Mesenchymal stem cell (in vitro differentiated cells and primary cell): ENCODE measurements around the gene TMEM97.

ENCODE experiments used
- DNase-seq: peaks from one replicate; pipeline ENCODE4 v3.0.0-alpha.2; 2013
- H2AFZ ChIP-seq: one replicate; pipeline ENCODE4 v1.6.1; 2013; ENCODE audit warnings: low read depth, mild to moderate bottlenecking, control low read depth, inconsistent platforms, low read length, moderate library complexity
- H2AK5ac ChIP-seq: 2 replicates; pipeline ENCODE4 v1.6.1; 2013; ENCODE audit warnings: low read length, moderate library complexity, mild to moderate bottlenecking, inconsistent platforms; ENCODE audit not compliant: severe bottlenecking
- H2BK120ac ChIP-seq: one replicate; pipeline ENCODE4 v1.6.1; 2013; ENCODE audit warnings: low read depth, mild to moderate bottlenecking, inconsistent platforms, low read length, moderate library complexity
- H2BK12ac ChIP-seq, 2 experiments: one replicate each; pipeline ENCODE4 v1.6.1; 2013; ENCODE audit warnings: inconsistent platforms in 2 of 2, low read length in 2 of 2, mild to moderate bottlenecking in 2 of 2, moderate library complexity in 2 of 2, control low read depth in 1 of 2
- H2BK15ac ChIP-seq: one replicate; pipeline ENCODE4 v1.6.1; 2013; ENCODE audit warnings: mild to moderate bottlenecking, low read depth, inconsistent platforms; ENCODE audit not compliant: poor library complexity, severe bottlenecking
- H2BK5ac ChIP-seq: 2 replicates; pipeline ENCODE4 v1.6.1; 2013; ENCODE audit warnings: low read depth, mild to moderate bottlenecking, low read length, control low read depth, inconsistent platforms; ENCODE audit not compliant: poor library complexity, severe bottlenecking
- H3K14ac ChIP-seq, 2 experiments: one replicate each; pipeline ENCODE4 v1.6.1; 2013; ENCODE audit warnings: inconsistent platforms in 2 of 2, low read length in 2 of 2, control low read depth in 1 of 2, mild to moderate bottlenecking in 1 of 2, moderate library complexity in 1 of 2
- H3K18ac ChIP-seq, 2 experiments: one replicate each; pipeline ENCODE4 v1.6.1; 2013; ENCODE audit warnings: inconsistent platforms in 2 of 2, low read length in 2 of 2, control low read depth in 1 of 2, low read depth in 1 of 2, mild to moderate bottlenecking in 1 of 2
- H3K23ac ChIP-seq, 2 experiments: one replicate each; pipeline ENCODE4 v1.6.1; 2013; ENCODE audit warnings: inconsistent platforms in 2 of 2, low read length in 2 of 2, mild to moderate bottlenecking in 2 of 2, moderate library complexity in 2 of 2, control low read depth in 1 of 2
- H3K27ac ChIP-seq: 2 replicates; pipeline ENCODE4 v1.5.1; 2013; ENCODE audit warnings: mild to moderate bottlenecking, moderate library complexity, low read length, control low read depth, inconsistent platforms; ENCODE audit not compliant: poor library complexity, severe bottlenecking
- H3K27me3 ChIP-seq, 2 experiments: 2 replicates each; pipeline versions ENCODE4 v1.6.1 to v1.7.0; 2013; ENCODE audit warnings: low read length in 2 of 2, mild to moderate bottlenecking in 2 of 2, moderate library complexity in 2 of 2, control low read depth in 1 of 2, inconsistent platforms in 1 of 2; ENCODE audit not compliant: control insufficient read depth in 1 of 2, insufficient read depth in 1 of 2
- H3K36me3 ChIP-seq, 2 experiments: 2 replicates each; pipeline versions ENCODE4 v1.6.1 to v1.7.0; 2013; ENCODE audit warnings: low read length in 2 of 2, control low read depth in 1 of 2, inconsistent platforms in 1 of 2, low read depth in 1 of 2, mild to moderate bottlenecking in 1 of 2; ENCODE audit not compliant: insufficient read depth in 2 of 2, control insufficient read depth in 1 of 2
- H3K4ac ChIP-seq, 2 experiments: one replicate each; pipeline ENCODE4 v1.6.1; 2013; ENCODE audit warnings: inconsistent platforms in 2 of 2, low read length in 2 of 2, mild to moderate bottlenecking in 2 of 2, moderate library complexity in 2 of 2, control low read depth in 1 of 2, low read depth in 1 of 2
- H3K4me1 ChIP-seq: 2 replicates; pipeline ENCODE4 v1.6.1; 2013; ENCODE audit warnings: low read depth, low read length, control low read depth; ENCODE audit not compliant: control insufficient read depth, insufficient read depth
- H3K4me2 ChIP-seq: 2 replicates; pipeline ENCODE4 v1.6.1; 2013; ENCODE audit warnings: low read length, mild to moderate bottlenecking, inconsistent platforms; ENCODE audit not compliant: poor library complexity, severe bottlenecking
- H3K4me3 ChIP-seq, 2 experiments: 2 replicates each; pipeline versions ENCODE4 v1.5.1 to v1.7.0; 2013; ENCODE audit warnings: low read length in 2 of 2, mild to moderate bottlenecking in 2 of 2, control low read depth in 1 of 2, low read depth in 1 of 2; ENCODE audit not compliant: insufficient read depth in 1 of 2
- H3K79me1 ChIP-seq: replicated peaks from 2 replicates; pipeline ENCODE4 v1.6.1; 2013; ENCODE audit warnings: mild to moderate bottlenecking, control low read depth, low read length, inconsistent platforms; ENCODE audit not compliant: poor library complexity, severe bottlenecking
- H3K9ac ChIP-seq: 2 replicates; pipeline ENCODE4 v1.7.0; 2013; ENCODE audit warnings: mild to moderate bottlenecking, low read length, moderate library complexity
- H3K9me3 ChIP-seq: 2 replicates; pipeline ENCODE4 v1.7.0; 2013; ENCODE audit warnings: mild to moderate bottlenecking, low read length; ENCODE audit not compliant: control insufficient read depth
- H4K8ac ChIP-seq: one replicate; pipeline ENCODE4 v1.6.1; 2013; ENCODE audit warnings: inconsistent platforms, mild to moderate bottlenecking, low read length, moderate library complexity
- H4K91ac ChIP-seq: one replicate; pipeline ENCODE4 v1.6.1; 2013; ENCODE audit warnings: mild to moderate bottlenecking, low read length, inconsistent platforms
- WGBS: methylation state at CpG from one replicate; pipeline ENCODE4 v1.1.7; 2013; ENCODE audit warnings: mixed read lengths; 5-methylcytosine and 5-hydroxymethylcytosine counted together

The TMEM97 gene

GRCh38 chr17:28367641-28368305, 48.8 kb downstream of the TMEM97 start:
- Histone ChIP-seq H3K18ac (no peak overlapping the region), H3K27me3 (peaks cover 0 to 3% of the 10 kb centered on the region in 2 experiments), H2BK12ac (no peak overlapping the region), H4K91ac (peak overlapping the region; percentile 1), H2BK5ac (no peak overlapping the region), H3K4me3 (no peak overlapping the region), H3K27ac (no peak overlapping the region), H3K4me2 (no peak overlapping the region), H3K36me3 (peaks cover 22 to 40% of the 10 kb centered on the region in 2 experiments), H2BK120ac (no peak overlapping the region), H3K14ac (no peak overlapping the region), H3K9ac (no peak overlapping the region), H3K4me1 (peaks cover 19% of the 10 kb centered on the region), H3K23ac (no peak overlapping the region), H2BK15ac (no peak overlapping the region), H3K4ac (no peak overlapping the region), H3K79me1 (peaks cover 5% of the 10 kb centered on the region), H2AK5ac (no peak overlapping the region), H3K9me3 (no peaks in the 10 kb centered on the region), H4K8ac (no peak overlapping the region), H2AFZ (no peak overlapping the region)
- WGBS = 95% methylated on average over 19 of the region's 21 CpGs
- no peak for DNase-seq

DNA sequence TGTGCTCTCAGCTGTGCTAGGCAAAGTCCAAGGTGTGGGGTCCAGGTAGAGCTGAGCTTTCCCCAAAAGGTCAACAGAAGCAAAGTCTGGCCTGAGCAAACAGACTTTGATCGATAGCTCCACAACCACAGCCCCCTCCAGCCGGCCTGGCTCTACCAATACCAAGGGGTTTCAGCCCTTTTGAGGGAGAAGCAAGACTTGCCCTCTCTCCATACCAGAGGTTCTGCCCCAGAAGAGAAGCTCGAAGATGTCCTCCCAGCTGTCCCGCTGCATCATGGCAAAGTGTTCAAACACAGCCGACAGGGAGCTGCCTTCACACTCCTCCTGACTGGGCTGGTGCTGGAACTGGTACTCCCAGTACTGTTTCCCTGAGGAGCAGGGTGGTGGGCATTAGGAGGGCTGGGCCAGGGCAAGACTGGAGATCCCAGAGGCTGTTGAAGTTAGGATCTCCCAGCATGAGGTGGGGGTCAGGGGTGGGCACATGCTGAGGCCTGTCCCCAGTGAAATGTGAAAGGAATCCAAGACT, 49.4 kb downstream of the TMEM97 start:
- peaks cover 21% of the 10 kb centered on the region for H3K4me1 ChIP-seq

DNA sequence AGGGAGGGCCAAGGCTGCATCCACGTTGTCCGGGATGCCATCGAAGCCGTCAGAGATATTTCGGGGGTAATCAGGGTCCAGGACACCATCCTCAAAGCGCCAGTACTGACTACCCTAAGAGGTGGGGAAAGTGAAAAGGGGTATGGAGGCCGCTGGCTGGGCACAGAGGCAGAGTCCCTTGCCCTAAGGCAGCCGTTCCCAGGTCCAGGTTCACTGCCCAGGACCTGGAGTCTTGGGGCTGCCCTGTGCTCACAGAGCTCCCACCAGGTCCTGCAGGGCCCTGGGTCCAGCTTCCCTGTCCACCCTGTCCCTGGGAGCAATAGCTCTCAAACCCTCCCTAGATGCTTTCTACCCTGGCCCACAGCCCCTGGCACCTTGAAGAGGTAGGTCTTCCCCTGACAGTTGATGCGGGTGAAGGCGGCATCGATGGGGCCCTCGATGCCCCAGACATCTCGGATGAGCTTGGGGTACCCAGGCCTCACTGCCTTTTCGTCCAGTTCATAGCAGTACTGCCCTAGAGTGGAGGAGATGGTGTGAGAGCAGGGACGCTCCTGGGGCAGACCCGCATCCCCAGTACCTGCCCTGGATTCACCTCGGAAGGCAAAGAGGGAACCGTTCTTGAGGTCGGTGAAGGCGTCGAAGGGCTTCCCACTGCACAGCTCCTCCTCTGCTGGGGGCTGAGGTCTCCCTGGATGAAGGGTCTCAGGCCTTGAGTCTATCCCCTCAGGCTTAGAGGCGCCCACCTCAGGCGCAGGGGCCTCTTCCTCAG, 50.1 kb downstream of the TMEM97 start:
- H3K9me3 ChIP-seq = no peaks in the 10 kb centered on the region
- H2BK120ac ChIP-seq = no peak overlapping the region
- peaks cover 2% of the 10 kb centered on the region for H3K79me1 ChIP-seq

More for the DNA sequence above, 49.4 kb downstream of the TMEM97 start:
- H4K8ac ChIP-seq = no peak overlapping the region
- H3K9ac ChIP-seq = no peak overlapping the region
- no peak overlapping the region for H3K4ac ChIP-seq
- H3K4me3 ChIP-seq = no peak overlapping the region
- H3K9me3 ChIP-seq = no peaks in the 10 kb centered on the region
- 92% methylated on average over 5 of the region's 5 CpGs for WGBS
- H3K4me2 ChIP-seq = no peak overlapping the region
- no peak overlapping the region for H2AFZ ChIP-seq
- H2BK12ac ChIP-seq = no peak overlapping the region
- peaks cover 2% of the 10 kb centered on the region for H3K79me1 ChIP-seq
- DNase-seq = no peak
- H3K27me3 ChIP-seq = peaks cover 0 to 9% of the 10 kb centered on the region in 2 experiments
- no peak overlapping the region for H2AK5ac ChIP-seq
- no peak overlapping the region for H3K23ac ChIP-seq
- H3K27ac ChIP-seq = no peak overlapping the region
- no peak overlapping the region for H3K14ac ChIP-seq
- no peak overlapping the region for H3K18ac ChIP-seq
- no peak overlapping the region for H2BK5ac ChIP-seq
- H4K91ac ChIP-seq = no peak overlapping the region
- H2BK15ac ChIP-seq = no peak overlapping the region
- peaks cover 16 to 34% of the 10 kb centered on the region in 2 experiments for H3K36me3 ChIP-seq
- H2BK120ac ChIP-seq = no peak overlapping the region

DNA sequence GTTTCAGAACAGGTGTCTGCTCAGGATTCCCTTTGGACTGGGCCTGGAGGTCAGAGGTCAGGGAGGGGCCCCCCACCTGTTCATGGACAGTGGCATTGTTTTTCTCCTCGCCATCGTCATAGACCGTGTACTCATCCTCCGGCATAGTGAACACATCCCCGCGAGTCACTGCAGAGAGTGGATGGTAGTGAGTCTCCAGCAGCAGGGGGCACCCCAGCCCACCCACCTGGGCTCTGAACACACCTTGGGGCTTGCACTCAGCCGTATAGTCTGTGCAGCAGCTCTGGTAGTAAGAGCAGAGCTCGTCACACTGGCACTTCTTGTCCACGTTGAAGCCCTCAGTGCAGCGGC, 50.7 kb downstream of the TMEM97 start:
- DNase-seq = no peak
- no peak overlapping the region for H3K4me3 ChIP-seq
- H3K4ac ChIP-seq = no peak overlapping the region
- H3K79me1 ChIP-seq = peaks cover under 1% of the 10 kb centered on the region
- H2AFZ ChIP-seq = no peak overlapping the region
- WGBS = 78% methylated on average over 10 of the region's 10 CpGs
- H2BK120ac ChIP-seq = no peak overlapping the region
- H2BK15ac ChIP-seq = no peak overlapping the region
- no peaks in the 10 kb centered on the region for H3K9me3 ChIP-seq
- H3K23ac ChIP-seq = no peak overlapping the region
- H3K18ac ChIP-seq = peak overlapping the region in 1 of 2 experiments; percentile 21
- H4K8ac ChIP-seq = no peak overlapping the region
- H3K4me2 ChIP-seq = no peak overlapping the region
- H4K91ac ChIP-seq = no peak overlapping the region
- no peak overlapping the region for H2AK5ac ChIP-seq
- peaks cover 21% of the 10 kb centered on the region for H3K4me1 ChIP-seq
- H3K27ac ChIP-seq = no peak overlapping the region
- no peak overlapping the region for H3K9ac ChIP-seq
- no peak overlapping the region for H3K14ac ChIP-seq
- H3K36me3 ChIP-seq = peaks cover 3 to 21% of the 10 kb centered on the region in 2 experiments
- H2BK5ac ChIP-seq = no peak overlapping the region
- H3K27me3 ChIP-seq = peaks cover 0 to 11% of the 10 kb centered on the region in 2 experiments
- no peak overlapping the region for H2BK12ac ChIP-seq

More for the DNA sequence above, 50.1 kb downstream of the TMEM97 start:
- Histone ChIP-seq H2AK5ac (no peak overlapping the region), H3K4ac (no peak overlapping the region), H3K23ac (no peak overlapping the region), H2BK12ac (no peak overlapping the region), H3K14ac (no peak overlapping the region), H4K91ac (no peak overlapping the region), H3K4me3 (no peak overlapping the region), H2BK5ac (no peak overlapping the region), H3K27me3 (peaks cover 0 to 11% of the 10 kb centered on the region in 2 experiments), H3K4me2 (no peak overlapping the region), H3K4me1 (peaks cover 21% of the 10 kb centered on the region), H3K9ac (no peak overlapping the region), H3K18ac (no peak overlapping the region), H3K36me3 (peaks cover 9 to 27% of the 10 kb centered on the region in 2 experiments), H4K8ac (no peak overlapping the region), H3K27ac (no peak overlapping the region), H2AFZ (no peak overlapping the region), H2BK15ac (no peak overlapping the region)
- DNase-seq = no peak
- WGBS = 97% methylated on average over 23 of the region's 23 CpGs
